ENCODE data around the gene POTEG.
"Not testable (repeated sequence)": the region's sequence is repeated elsewhere in the genome, so short reads cannot be mapped to it uniquely, and the experiment has no call there.

Gene POTEG

GRCh38 chr14:19434241-19434640 lies at the start of gene POTEG:
Gene POTEG (minus strand): TSS chr14:19434341. CDS start chr14:19434289, 52 bp downstream.
- H3K36me3 ChIP-seq (ENCODE audit: insufficient read depth, low read length); H3K9me3 ChIP-seq (ENCODE audit: low read length); H3K4me3 ChIP-seq (ENCODE audit: low read length); H3K4me1 ChIP-seq (ENCODE audit: insufficient read depth, low read length); H2AFZ ChIP-seq (ENCODE audit: low read depth, low read length); H3K27me3 ChIP-seq (ENCODE audit: insufficient read depth, low read length): not testable (repeated sequence)

- H3K9me3 ChIP-seq (ENCODE audit: low read length); H3K27me3 ChIP-seq (ENCODE audit: insufficient read depth, low read length); H3K36me3 ChIP-seq (ENCODE audit: insufficient read depth, low read length); H3K4me3 ChIP-seq (ENCODE audit: low read length); H3K4me1 ChIP-seq (ENCODE audit: insufficient read depth, low read length); H2AFZ ChIP-seq (ENCODE audit: low read depth, low read length): not testable (repeated sequence)
These were observed 48.0 kb upstream of the POTEG start for GRCh38 chr14:19482093-19482492.

- not testable (repeated sequence) for H3K4me1 ChIP-seq (ENCODE audit: insufficient read depth, low read length); H2AFZ ChIP-seq (ENCODE audit: low read depth, low read length); H3K4me3 ChIP-seq (ENCODE audit: low read length); H3K36me3 ChIP-seq (ENCODE audit: insufficient read depth, low read length); H3K9me3 ChIP-seq (ENCODE audit: low read length); H3K27me3 ChIP-seq (ENCODE audit: insufficient read depth, low read length)
These were observed 47.3 kb upstream of the POTEG start for GRCh38 chr14:19481421-19481820.

GRCh38 chr14:19480491-19480890 lies 46.4 kb upstream of the POTEG start:
- H3K4me1 ChIP-seq (ENCODE audit: insufficient read depth, low read length); H3K27me3 ChIP-seq (ENCODE audit: insufficient read depth, low read length); H3K9me3 ChIP-seq (ENCODE audit: low read length); H3K36me3 ChIP-seq (ENCODE audit: insufficient read depth, low read length); H2AFZ ChIP-seq (ENCODE audit: low read depth, low read length); H3K4me3 ChIP-seq (ENCODE audit: low read length): not testable (repeated sequence)

- H3K36me3 ChIP-seq (ENCODE audit: insufficient read depth, low read length); H3K4me1 ChIP-seq (ENCODE audit: insufficient read depth, low read length); H3K27me3 ChIP-seq (ENCODE audit: insufficient read depth, low read length); H3K4me3 ChIP-seq (ENCODE audit: low read length); H3K9me3 ChIP-seq (ENCODE audit: low read length); H2AFZ ChIP-seq (ENCODE audit: low read depth, low read length): not testable (repeated sequence)
These were observed 11.6 kb upstream of the POTEG start for GRCh38 chr14:19445761-19446160.

- H3K36me3 ChIP-seq (ENCODE audit: insufficient read depth, low read length); H3K4me1 ChIP-seq (ENCODE audit: insufficient read depth, low read length); H3K9me3 ChIP-seq (ENCODE audit: low read length): not testable (repeated sequence)
These were observed 5.7 kb upstream of the POTEG start for GRCh38 chr14:19439826-19440225.

GRCh38 chr14:19439219-19439618 lies 5.1 kb upstream of the POTEG start:
- not testable (repeated sequence) for H3K9me3 ChIP-seq (ENCODE audit: low read length); H3K27me3 ChIP-seq (ENCODE audit: insufficient read depth, low read length); H3K4me1 ChIP-seq (ENCODE audit: insufficient read depth, low read length); H3K36me3 ChIP-seq (ENCODE audit: insufficient read depth, low read length); H3K4me3 ChIP-seq (ENCODE audit: low read length); H2AFZ ChIP-seq (ENCODE audit: low read depth, low read length)

More at GRCh38 chr14:19439826-19440225, 5.7 kb upstream of the POTEG start:
- not testable (repeated sequence) for H3K27me3 ChIP-seq (ENCODE audit: insufficient read depth, low read length); H3K4me3 ChIP-seq (ENCODE audit: low read length); H2AFZ ChIP-seq (ENCODE audit: low read depth, low read length)

GRCh38 chr14:19437126-19437443 lies 2.9 kb upstream of the POTEG start:
- H3K4me3 ChIP-seq (ENCODE audit: low read length); H3K9me3 ChIP-seq (ENCODE audit: low read length); H3K27me3 ChIP-seq (ENCODE audit: insufficient read depth, low read length); H3K4me1 ChIP-seq (ENCODE audit: insufficient read depth, low read length); H2AFZ ChIP-seq (ENCODE audit: low read depth, low read length); H3K36me3 ChIP-seq (ENCODE audit: insufficient read depth, low read length): not testable (repeated sequence)

GRCh38 chr14:19436311-19437125 lies 2.4 kb upstream of the POTEG start:
- not testable (repeated sequence) for H3K4me3 ChIP-seq (ENCODE audit: low read length); H3K4me1 ChIP-seq (ENCODE audit: insufficient read depth, low read length); H3K36me3 ChIP-seq (ENCODE audit: insufficient read depth, low read length); H2AFZ ChIP-seq (ENCODE audit: low read depth, low read length); H3K9me3 ChIP-seq (ENCODE audit: low read length); H3K27me3 ChIP-seq (ENCODE audit: insufficient read depth, low read length)

- H3K4me3 ChIP-seq (ENCODE audit: low read length); H3K27me3 ChIP-seq (ENCODE audit: insufficient read depth, low read length); H3K36me3 ChIP-seq (ENCODE audit: insufficient read depth, low read length); H3K4me1 ChIP-seq (ENCODE audit: insufficient read depth, low read length); H3K9me3 ChIP-seq (ENCODE audit: low read length); H2AFZ ChIP-seq (ENCODE audit: low read depth, low read length): not testable (repeated sequence)
These were observed 1.7 kb upstream of the POTEG start for GRCh38 chr14:19435852-19436251.

- not testable (repeated sequence) for H3K4me1 ChIP-seq (ENCODE audit: insufficient read depth, low read length); H3K9me3 ChIP-seq (ENCODE audit: low read length); H3K4me3 ChIP-seq (ENCODE audit: low read length); H3K36me3 ChIP-seq (ENCODE audit: insufficient read depth, low read length); H2AFZ ChIP-seq (ENCODE audit: low read depth, low read length); H3K27me3 ChIP-seq (ENCODE audit: insufficient read depth, low read length)
These were observed 750 bp upstream of the POTEG start for GRCh38 chr14:19434891-19435290.

- H3K9me3 ChIP-seq (ENCODE audit: low read length); H3K4me1 ChIP-seq (ENCODE audit: insufficient read depth, low read length); H3K27me3 ChIP-seq (ENCODE audit: insufficient read depth, low read length); H2AFZ ChIP-seq (ENCODE audit: low read depth, low read length); H3K4me3 ChIP-seq (ENCODE audit: low read length); H3K36me3 ChIP-seq (ENCODE audit: insufficient read depth, low read length): not testable (repeated sequence)
These were observed 376 bp downstream of the POTEG start for GRCh38 chr14:19433765-19434164.

GRCh38 chr14:19408519-19408918 lies 25.6 kb downstream of the POTEG start:
- not testable (repeated sequence) for H3K4me3 ChIP-seq (ENCODE audit: low read length); H3K36me3 ChIP-seq (ENCODE audit: insufficient read depth, low read length); H2AFZ ChIP-seq (ENCODE audit: low read depth, low read length); H3K9me3 ChIP-seq (ENCODE audit: low read length); H3K27me3 ChIP-seq (ENCODE audit: insufficient read depth, low read length); H3K4me1 ChIP-seq (ENCODE audit: insufficient read depth, low read length)

- not testable (repeated sequence) for H3K9me3 ChIP-seq (ENCODE audit: low read length); H3K36me3 ChIP-seq (ENCODE audit: insufficient read depth, low read length); H3K4me3 ChIP-seq (ENCODE audit: low read length); H3K27me3 ChIP-seq (ENCODE audit: insufficient read depth, low read length); H3K4me1 ChIP-seq (ENCODE audit: insufficient read depth, low read length); H2AFZ ChIP-seq (ENCODE audit: low read depth, low read length)
These were observed 32.0 kb downstream of the POTEG start for GRCh38 chr14:19402097-19402496.

Measured in neuron (in vitro differentiated cells).